DMS114 treated with DMSO at 0.1 percent for 48 hours (cell line): ENCODE measurements around the gene PAM.

Source experiments
- DNase-seq: peaks from one replicate; lab custom pipeline; 2025; ENCODE audit not compliant: unreplicated experiment; lab: John Stamatoyannopoulos, UW

PAM gene

DNA sequence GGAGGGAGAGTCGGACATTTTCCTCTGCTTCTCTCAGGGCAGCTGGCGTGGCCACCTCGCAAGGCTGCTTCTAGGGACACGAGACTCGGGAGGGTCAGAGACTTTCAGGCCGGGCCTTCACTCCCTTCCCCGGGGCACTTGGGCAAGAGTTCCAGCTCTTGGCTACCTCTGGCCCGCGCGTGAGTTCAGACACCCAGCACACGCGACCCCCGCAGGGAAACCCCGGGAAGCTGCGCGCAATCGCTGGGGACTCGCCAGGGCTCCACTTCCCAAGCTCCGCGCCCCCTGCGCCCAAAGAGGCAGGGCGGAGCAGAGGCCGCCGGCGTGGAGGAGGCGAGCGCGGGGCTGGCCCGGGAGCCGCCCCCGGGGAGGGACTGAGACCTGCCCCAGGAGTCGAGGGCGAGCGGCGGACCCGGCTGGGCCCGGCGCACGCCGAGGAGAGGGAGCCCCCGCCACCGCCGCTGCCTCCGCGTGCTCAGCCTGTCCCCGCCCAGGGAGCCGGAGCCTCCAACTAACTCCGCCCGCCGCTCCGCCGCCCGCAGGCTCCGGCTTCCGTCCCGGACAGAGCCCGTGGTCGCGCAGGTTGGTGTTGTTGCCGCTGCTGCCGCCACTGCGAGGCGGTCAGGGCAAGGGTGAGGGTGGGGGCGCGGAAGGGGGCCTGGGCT lies at the start of gene PAM:
Gene PAM (plus strand): TSS at position 539 of the 665 bp plus-strand sequence. CDS start 110,891 bp downstream, outside the sequence.
- DNase-seq, result peak; percentile 8

DNA sequence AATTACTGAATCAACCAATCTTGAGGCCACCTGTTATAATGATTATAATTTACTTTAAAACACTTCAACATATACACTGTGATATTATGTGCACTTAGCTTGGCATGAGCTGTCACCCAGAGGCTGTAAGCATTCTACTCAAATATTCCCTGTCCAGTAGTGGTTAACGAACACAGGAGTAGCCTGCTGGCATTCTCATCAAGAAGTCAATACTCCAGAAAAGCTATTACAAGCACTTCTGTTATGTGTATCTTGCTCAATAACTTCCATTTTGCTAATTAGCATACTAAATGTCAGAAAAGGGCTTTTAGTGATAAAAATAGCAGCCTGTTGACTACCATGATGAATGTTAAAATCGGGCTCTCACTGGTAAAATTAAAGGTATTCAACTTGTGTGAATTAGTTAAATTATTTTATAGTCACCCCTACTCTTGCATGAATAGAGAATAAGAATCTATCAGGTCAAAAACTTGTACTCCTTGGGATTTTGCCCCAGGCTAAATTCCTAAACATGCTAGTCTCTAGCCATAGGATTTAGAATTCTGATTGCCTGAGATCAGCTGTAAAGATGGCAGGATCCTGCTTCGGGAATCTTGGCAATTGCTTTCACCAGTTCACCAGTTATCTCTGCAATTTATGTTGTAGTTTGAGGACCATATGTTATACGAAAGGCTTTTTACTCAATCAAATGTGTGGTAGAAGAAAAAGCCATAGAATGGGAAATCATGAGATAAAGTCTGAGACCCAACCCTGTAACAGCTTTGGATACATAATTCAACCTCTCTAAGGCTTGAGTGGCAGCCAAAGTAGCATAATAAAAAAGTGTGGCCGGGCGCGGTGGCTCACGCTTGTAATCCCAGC lies 43.4 kb upstream of the PAM start:
- no peak for DNase-seq

DNA sequence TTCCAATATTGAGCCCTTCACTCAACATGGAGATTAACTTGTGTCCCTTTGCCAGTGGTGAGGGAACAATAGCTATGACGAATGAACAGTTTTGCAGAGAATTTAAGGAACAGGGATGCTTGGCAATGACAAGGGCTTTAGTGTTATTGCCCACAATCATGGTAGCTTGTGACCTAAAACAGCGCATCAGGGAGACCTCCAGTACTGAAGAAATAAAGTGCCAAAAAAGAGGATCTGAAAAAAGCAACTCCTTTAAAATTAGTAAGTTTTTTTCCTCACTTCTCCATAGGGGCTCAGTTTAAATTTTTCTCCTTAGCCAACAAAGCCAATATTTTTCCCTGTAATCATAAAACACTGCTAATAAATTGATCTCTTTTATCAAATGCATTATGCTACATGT lies 41.8 kb upstream of the PAM start:
- DNase-seq, result no peak

DNA sequence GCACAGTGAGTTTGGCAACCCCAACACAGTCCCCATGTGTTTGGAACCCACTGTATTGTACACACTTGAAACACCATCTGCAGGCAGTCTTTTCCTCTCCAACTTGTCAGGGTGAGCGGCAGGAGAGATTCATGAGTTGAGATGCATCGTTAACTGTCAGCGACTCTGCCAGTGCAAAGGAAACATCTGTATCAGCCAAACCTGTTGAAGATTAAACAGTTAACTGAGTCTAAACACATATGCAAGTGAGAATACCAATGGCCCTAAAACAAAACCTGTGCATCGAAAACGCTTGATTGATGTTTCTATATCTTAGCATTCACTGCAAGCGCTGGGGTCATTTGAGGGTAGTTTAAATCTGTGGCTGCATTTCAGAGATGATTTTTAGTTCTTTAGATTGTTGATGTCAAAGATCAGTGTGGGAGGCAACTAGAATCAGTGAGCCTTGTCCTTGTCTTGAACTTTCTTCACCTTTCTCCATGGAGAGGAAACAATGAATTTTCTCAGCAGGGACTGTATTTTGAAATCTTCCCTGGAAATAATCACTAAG lies 41.3 kb upstream of the PAM start:
- DNase-seq, result no peak

DNA sequence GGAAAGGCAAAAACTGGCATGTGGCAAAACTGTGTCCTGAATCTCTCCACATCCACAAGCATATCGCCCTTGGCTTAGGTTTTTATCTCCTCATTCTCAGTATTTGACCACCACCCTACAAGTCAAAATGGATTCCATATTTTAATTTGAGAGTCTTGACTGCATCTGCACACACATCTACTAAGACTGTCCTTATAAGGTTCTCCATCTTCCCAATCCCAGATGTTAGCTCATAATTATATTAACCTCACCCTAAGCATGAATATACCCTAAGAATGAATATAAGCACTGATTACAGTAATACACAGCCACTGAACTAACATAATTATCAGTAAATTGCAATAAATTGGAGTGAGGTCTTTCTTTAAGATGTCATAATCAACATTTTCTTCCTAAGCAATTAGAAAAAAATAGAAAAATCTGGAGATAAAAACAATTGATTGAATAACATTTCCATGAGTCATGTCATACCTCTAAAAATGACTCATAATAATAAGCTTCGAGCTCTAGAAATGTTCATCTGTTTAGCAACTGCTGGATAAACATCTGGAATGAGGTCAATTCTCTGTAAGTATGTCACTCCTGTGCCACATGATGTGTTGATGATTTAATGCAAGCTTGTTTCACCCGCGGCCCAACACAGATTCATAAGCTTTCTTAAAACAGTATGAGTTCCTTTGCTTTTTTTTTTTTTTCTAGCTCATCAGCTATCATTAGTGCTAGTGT lies 39.9 kb upstream of the PAM start:
- DNase-seq, result no peak

DNA sequence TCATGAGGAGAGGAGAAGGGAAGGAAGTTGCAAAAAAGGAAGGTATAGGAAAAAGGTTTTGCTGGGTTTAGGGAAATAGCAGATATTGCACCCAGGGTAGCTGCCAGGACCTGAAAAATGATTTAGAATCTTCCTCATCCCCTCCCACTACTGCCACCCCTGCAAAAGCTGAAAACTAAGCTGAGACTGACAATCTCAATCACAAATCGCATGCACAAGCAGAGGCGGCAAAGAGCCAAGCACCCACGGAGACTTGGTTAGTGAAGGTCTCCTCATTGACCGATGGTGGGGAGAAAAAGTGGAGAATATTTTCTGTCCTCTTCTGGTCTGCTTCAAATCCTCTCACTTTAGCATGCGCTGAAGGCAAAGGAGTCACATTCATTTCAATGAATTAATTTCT lies 39.1 kb upstream of the PAM start:
- DNase-seq, result no peak

DNA sequence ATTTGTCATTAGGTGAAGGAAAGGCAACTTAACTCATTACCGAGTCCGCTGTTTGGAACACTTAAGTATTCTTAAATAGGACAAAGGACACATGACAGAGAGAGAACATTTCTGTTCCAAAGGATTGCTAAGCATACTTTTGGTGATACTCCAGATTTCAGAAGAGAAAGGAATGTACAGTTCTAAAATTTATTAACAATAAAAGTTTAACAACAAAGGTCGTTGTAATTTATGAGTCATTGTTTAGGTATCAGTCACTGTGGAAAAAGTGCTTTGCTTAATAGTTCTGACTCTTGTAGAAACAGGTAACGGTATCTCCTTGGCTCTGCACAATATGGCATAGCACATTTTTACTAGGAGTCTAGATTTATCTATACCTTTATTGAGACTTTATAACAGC lies 36.3 kb upstream of the PAM start:
- no peak for DNase-seq

DNA sequence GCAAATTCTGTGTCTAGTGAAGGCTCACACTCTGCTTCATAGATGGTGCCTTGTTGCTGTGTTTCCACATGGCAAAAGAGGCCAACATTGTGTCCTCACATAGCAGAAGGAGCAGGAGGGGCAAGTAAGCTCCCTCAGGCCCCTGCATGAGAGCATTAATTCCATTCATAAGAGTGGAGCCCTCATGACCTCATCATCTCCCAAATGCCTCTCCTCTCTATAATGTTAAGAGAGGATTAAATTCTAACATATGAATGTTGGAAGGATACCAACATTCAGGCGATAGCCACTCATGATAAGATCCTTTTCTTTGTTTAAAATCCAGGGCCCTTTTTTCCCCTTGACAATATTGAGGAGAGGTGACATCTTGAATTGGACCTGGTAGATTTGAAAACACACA lies 35.2 kb upstream of the PAM start:
- no peak for DNase-seq

DNA sequence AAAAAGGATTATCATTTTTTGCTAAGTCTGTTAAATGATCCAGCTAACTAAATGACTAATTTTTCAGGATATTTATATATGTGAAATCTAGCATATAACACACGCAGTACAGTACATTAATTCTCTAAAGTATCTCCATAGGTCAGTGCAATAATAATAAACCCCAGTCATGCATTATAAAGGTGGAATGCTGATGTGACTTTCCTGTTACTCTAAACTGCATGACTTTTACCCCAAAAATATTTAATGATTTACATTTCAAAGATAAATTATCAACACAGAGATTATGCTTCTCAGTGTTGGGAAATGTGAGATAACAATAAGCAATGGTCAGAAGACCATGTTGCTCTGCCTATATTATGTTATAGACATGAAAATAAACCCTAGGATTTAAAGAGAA lies 34.1 kb upstream of the PAM start:
- no peak for DNase-seq

DNA sequence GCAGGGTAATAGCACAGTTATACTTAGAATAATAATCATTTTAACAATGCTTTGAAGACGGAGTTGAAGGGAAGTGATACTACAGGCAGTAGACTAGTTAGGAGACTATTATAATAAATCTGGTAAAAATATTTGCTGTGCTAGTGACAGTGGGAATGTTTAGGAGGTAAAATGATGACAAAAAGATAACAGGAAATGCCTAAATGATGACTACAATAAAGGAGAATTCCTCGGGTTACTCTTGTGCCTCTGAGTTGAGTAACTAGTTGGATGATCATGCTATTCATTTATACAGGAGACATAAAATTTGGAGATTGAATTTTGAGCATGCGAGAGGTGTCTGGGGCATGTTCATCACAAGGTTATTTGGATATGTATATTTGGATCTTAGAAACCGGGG lies 32.2 kb upstream of the PAM start:
- no peak for DNase-seq

DNA sequence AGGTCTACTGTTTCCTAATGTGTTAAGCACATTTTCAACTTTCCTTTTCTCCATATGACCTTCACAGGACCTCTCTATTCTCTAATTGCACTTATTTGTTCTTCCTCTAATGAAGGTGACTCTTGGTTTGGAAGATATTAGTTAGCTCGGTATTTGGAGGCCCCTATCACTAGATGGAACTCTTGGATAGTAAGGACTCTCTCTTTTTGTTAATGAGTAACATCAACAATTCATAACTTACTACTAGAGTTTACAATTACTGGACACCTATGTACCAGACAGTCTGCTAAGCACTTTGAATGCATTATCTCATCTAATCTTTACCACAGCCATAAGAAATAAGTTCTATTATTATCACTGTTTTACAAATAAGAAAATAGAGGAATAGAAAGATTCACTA lies 23.4 kb upstream of the PAM start:
- no peak for DNase-seq

DNA sequence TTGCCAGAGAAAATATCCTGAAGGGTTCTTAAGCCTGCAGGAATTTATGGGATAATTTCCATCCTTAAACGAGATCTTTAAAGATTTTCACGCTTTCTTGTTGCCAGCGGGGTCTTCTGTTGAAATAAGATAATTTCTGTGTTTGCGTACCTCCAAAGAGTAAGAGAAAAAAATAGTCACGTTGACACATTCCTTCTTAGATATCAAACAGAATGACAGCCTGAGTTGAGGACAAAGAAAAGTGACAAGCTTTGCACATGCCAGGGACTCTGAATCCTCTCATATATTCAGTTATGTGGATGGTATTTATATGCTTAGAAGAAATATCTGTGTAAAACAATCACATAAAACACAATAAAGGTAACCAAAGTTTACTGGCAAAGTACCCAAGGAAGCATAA lies 21.6 kb upstream of the PAM start:
- DNase-seq, result no peak

DNA sequence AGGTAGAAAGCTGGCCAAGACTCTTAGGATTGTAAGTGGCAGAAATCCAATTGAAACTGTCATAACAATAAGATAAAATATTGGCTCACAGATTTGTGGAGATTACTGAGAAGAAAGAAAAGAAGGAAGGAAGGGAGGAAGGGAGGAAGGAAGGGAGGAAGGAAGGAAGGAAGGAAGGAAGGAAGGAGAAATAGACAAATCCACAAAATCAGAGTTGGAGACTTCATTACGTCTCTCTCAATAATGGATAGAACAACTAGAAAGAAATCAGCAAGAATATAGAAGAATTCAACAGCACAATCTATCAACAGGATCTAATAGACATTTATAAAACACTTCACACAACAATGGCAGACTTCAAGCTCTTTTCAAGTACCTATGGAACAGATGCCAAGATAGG lies 17.9 kb upstream of the PAM start:
- no peak for DNase-seq

DNA sequence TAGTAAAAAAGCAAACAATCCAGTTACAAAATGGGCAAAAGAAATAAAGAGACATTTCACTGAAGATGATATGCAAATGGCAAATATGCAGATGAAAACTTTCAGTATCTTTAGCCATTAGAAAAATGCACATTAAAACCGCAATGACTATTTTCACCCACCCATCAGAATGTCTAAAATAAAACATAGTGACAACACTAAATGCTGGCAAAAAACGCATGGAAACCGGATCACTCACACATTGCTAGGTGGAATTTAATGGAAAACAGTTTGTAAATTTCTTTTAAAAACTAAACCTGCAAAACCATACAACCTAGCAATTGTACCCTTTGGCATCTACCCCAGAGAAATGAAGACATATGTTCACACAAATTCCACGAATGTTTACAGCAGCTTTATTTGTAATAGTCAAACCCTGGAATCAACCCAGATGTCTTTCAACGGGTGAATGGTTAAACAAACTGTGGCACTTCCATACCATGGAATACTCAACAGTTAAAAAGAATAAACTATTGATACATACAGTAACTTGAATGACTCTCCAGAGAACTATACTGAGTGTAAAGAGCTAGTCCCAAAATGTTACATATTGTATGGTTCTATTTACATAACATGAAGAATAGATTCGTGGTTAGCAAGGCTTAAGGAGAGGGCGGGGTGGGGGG lies 17.2 kb upstream of the PAM start:
- DNase-seq, result no peak

DNA sequence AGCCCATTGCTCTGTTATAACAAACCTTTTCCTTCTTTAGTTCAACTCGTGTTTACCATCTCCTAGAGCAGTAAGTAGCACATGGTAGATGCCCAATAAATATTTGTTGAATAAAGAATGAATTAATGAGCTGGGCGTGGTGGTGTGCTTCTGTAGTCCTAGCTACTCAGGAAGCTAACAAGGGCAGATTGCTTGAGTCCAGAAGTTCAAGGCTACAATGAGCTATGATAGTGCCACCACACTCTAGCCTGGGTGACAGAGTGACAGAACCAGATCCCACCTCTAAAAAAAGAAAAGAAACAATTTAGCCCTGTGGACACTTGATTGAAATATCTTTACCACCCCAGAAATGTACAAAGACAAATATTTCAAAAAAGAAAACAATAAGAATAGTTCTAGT lies 14.6 kb upstream of the PAM start:
- DNase-seq, result no peak

DNA sequence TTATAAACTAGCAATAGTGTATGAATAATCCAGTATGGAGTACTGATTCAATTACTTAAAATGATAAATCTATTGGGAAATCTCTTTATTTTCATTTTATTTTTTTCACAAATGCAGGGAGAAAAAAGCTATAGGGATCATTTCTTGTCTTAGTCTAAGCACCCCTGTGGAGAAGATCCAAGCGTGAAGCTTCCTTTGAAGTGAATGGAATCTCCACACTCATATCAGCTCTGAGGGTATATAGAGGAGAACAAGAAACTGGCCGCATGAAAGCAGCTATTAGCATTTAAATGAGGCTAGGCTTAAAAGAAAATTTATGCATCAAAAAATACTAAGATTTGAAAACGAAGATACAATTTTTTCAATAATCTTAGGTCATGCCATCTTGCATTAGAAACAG lies 12.9 kb upstream of the PAM start:
- DNase-seq, result no peak

DNA sequence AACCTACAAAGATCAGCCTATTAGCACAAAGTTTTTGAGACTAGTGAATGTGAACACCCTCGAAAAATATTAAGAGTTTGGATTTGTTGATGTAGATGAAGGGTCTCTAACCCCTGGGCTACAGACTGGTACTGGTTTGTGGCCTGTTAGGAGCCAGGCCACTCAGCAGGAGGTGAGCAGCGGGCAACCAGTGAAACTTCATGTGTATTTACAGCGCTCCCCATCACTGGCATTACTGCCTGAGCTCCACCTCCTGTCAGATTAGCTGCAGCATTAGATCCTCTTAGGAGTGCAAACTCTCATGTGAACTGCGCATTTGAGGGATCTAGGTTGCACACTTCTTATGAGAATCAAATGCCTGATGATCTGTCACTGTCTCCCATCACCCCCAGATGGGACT lies 11.2 kb upstream of the PAM start:
- DNase-seq, result no peak

DNA sequence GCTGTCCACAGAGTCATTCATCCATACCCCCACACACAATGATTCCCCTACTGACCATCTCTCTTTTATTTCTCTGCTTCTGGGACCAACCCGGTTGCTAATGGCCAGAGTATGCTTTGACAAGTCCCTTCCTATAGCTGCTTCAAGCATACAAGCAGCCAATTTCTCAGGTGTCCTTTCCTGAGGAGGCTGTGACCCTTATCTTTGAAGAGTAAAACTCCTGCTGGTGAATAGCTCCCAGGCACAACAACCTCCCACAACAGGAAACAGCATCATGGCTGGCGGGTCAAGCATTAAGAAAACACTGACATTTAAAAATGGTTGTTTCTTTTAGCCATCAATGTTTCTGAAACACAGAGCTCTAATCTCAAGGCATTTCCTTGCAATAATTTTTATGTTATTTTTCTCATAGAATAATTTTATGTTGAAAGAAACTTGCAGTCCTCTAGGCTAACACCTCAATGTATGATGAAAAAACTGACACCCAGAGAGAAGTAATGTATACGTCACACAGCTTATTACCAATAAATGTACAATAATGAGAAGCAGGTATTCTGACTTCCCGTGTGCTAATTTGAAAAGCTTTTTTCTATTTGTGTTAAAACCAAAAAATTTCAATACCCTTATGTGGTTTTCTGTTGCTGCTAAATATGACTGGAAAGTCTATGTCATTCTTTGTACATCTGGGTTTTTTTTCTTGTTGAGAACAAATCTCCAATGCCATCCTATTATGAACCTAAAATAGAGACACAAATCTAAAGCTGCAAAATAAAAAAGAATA lies 7.5 kb upstream of the PAM start:
- DNase-seq, result no peak

DNA sequence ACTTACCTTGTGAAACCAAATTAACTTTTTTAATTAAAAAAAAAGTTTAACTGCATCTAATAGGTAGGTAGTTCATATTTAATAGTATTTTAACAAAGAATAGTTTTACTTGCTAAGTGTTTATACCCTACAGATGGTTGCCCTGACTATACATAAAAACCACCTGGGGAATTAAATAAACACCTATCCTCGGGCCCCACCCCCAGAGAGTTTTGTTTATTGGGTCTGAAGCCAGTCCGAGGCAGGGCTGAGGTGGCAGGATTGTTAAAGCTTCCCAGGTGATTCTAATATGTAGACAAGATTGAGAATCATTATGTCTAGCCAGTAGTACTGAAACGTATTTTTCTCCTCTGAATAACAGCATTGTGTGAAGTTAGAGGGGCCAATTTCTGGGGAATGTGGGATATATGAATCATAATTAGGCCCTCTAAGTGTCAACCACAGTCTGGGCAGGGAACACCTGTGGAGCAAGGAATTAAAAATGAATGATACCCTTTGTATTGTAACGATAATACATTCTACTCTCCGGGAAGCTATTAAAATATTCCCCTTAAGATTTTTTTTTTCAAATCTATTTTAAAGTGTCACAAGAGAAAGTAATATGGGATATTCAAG lies 5.6 kb upstream of the PAM start:
- DNase-seq, result no peak
